22Rv1 (cell line): ENCODE measurements around the gene PCDHGB5.

Experiments
- ZFX ChIP-seq: fragments of 450-650 bp; IDR thresholded peaks from 2 replicates; pipeline ENCODE4 v1.6.1; 2017; ENCODE audit warnings: antibody characterized with exemption, borderline replicate concordance
- TF ChIP-seq, protein P1 (sequence below): fragments of 450-650 bp; IDR thresholded peaks from 2 replicates; pipeline ENCODE4 v1.5.1; 2017; ENCODE audit warnings: mild to moderate bottlenecking

DNA sequence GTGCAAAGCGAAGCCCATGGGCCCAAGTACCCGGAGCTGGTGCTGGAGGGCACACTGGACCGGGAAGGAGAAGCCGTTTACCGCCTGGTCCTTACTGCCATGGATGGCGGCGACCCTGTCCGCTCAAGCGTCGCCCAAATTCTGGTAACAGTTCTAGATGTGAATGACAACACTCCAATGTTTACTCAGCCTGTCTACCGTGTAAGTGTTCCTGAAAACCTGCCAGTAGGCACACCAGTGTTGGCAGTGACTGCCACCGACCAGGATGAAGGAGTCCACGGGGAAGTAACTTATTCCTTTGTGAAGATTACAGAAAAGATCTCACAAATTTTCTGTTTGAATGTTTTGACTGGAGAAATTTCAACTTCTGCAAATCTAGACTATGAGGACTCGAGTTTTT, 23.1 kb upstream of the PCDHGB5 start:
- TF ChIP-seq, protein P1, sequence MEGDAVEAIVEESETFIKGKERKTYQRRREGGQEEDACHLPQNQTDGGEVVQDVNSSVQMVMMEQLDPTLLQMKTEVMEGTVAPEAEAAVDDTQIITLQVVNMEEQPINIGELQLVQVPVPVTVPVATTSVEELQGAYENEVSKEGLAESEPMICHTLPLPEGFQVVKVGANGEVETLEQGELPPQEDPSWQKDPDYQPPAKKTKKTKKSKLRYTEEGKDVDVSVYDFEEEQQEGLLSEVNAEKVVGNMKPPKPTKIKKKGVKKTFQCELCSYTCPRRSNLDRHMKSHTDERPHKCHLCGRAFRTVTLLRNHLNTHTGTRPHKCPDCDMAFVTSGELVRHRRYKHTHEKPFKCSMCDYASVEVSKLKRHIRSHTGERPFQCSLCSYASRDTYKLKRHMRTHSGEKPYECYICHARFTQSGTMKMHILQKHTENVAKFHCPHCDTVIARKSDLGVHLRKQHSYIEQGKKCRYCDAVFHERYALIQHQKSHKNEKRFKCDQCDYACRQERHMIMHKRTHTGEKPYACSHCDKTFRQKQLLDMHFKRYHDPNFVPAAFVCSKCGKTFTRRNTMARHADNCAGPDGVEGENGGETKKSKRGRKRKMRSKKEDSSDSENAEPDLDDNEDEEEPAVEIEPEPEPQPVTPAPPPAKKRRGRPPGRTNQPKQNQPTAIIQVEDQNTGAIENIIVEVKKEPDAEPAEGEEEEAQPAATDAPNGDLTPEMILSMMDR, result no peak
- no peak for TF ChIP-seq ZFX
